Upper lobe of left lung (tissue), 6 donors: Measurements from ENCODE around the gene SBSN. TPM values are rescaled to one million over a fixed set of nuclear protein-coding genes. Genes with fewer than 3 reads are reported as not detected.

Experiments used
- ATAC-seq, 2 donors: fragments of 200-7000 bp; cut with Tn5 transposase; one replicate each; pipeline ENCODE4 v1.9.1; 2022; ENCODE audit warnings: mild to moderate bottlenecking in 2 of 2, moderate library complexity in 2 of 2; ENCODE audit not compliant: low FRiP score in 2 of 2
- DNase-seq, 2 donors: peaks; one replicate each; pipeline ENCODE4 v3.0.0-alpha.2; 2019 to 2020
- H3K27ac ChIP-seq, 4 donors: fragments of 200-600 bp; sonication (generic); one replicate each; pipeline ENCODE4 v1.5.1; 2016 to 2019
- H3K27me3 ChIP-seq, 4 donors: fragments of 200-600 bp; sonication (generic); one replicate each; pipeline ENCODE4 v1.5.1; 2017 to 2019
- H3K36me3 ChIP-seq, 4 donors: fragments of 200-600 bp; sonication (generic); one replicate each; pipeline ENCODE4 v1.5.1; 2016 to 2019
- H3K4me1 ChIP-seq, 4 donors: fragments of 200-600 bp; sonication (generic); one replicate each; pipeline ENCODE4 v1.5.1; 2018 to 2019
- H3K4me3 ChIP-seq, 4 donors: fragments of 200-600 bp; sonication (generic); one replicate each; pipeline ENCODE4 v1.5.1; 2017 to 2019; ENCODE audit warnings: mild to moderate bottlenecking in 2 of 4, moderate library complexity in 1 of 4
- H3K9me3 ChIP-seq, 4 donors: fragments of 200-600 bp; sonication (generic); one replicate each; pipeline ENCODE4 v1.5.1; 2018 to 2019
- EP300 ChIP-seq, 4 donors: sonication (generic); formaldehyde crosslinking; IDR thresholded peaks; one replicate each; pipeline ENCODE4 v1.5.1; 2017; ENCODE audit warnings: antibody characterized with exemption in 4 of 4, control low read depth in 2 of 4
- POLR2A ChIP-seq, 4 donors: fragments of 450-650 bp; IDR thresholded peaks; one replicate each; pipeline ENCODE4 v1.5.1; 2016 to 2017; ENCODE audit warnings: antibody characterized with exemption in 4 of 4, mild to moderate bottlenecking in 2 of 4
- POLR2AphosphoS5 ChIP-seq, 2 donors: sonication (generic); formaldehyde crosslinking; IDR thresholded peaks; one replicate each; pipeline ENCODE4 v1.5.1; 2017; ENCODE audit warnings: antibody characterized with exemption in 2 of 2
- WGBS, 2 donors: methylation state at CpG; one replicate each; pipeline ENCODE4 v1.1.5; 2017 to 2018; 5-methylcytosine and 5-hydroxymethylcytosine counted together
- total RNA-seq, 6 donors: library from RNA; depleted of rRNA in 4 of 6; stranded (reverse); fragments of >200 nt in 4 of 6; gene quantifications; one replicate each; pipeline versions ENCODE4 v1.1.0 to v1.2.1, GENCODE V29; 2016 to 2021
- TF ChIP-seq, protein P1 (sequence below), 6 experiments: fragments of 450-650 bp in 4 of 6; fragments of 200-600 bp in 2 of 6; sonication (generic) in 2 of 6; IDR thresholded peaks; one replicate each; pipeline ENCODE4 v1.5.1; 2016 to 2019; ENCODE audit warnings: antibody characterized with exemption in 6 of 6
- donor health status: DM: no; HTN: no; CAD: no; lungs with moderate emphysema.
- donor health status: DM: no; HTN: yes; CAD: no; lungs with severe emphysema.

Gene SBSN
- total RNA-seq, 6 donors from 2014 or later: not detected

GRCh38 chr19:35557539-35558399, 29.7 kb upstream of the SBSN start:
- peak; percentile 55 to 93 for DNase-seq
- Histone ChIP-seq H3K4me1 (peaks cover 5 to 14% (median 12%) of the 10 kb centered on the region in 4 donors), H3K9me3 (no peaks in the 10 kb centered on the region), H3K36me3 (no peaks in the 10 kb centered on the region), H3K27ac (no peak overlapping the region), H3K27me3 (peaks cover 0 to 18% (median 7%) of the 10 kb centered on the region in 4 donors), H3K4me3 (peak overlapping the region in 3 of 4 donors; percentile 40 to 53 (median 45))
- peak in 1 of 2 donors; percentile 64 for ATAC-seq
- WGBS, 2 donors: 6 to 7% methylated on average over 33 to 45 of the region's 60 CpGs
- TF ChIP-seq POLR2A (IDR thresholded peaks at IDR 0.05) (no peak), POLR2AphosphoS5 (IDR thresholded peaks at IDR 0.05) (no peak), EP300 (IDR thresholded peaks at IDR 0.05) (no peak)
- TF ChIP-seq, protein P1, sequence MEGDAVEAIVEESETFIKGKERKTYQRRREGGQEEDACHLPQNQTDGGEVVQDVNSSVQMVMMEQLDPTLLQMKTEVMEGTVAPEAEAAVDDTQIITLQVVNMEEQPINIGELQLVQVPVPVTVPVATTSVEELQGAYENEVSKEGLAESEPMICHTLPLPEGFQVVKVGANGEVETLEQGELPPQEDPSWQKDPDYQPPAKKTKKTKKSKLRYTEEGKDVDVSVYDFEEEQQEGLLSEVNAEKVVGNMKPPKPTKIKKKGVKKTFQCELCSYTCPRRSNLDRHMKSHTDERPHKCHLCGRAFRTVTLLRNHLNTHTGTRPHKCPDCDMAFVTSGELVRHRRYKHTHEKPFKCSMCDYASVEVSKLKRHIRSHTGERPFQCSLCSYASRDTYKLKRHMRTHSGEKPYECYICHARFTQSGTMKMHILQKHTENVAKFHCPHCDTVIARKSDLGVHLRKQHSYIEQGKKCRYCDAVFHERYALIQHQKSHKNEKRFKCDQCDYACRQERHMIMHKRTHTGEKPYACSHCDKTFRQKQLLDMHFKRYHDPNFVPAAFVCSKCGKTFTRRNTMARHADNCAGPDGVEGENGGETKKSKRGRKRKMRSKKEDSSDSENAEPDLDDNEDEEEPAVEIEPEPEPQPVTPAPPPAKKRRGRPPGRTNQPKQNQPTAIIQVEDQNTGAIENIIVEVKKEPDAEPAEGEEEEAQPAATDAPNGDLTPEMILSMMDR (IDR thresholded peaks at IDR 0.05): no peak

DNA sequence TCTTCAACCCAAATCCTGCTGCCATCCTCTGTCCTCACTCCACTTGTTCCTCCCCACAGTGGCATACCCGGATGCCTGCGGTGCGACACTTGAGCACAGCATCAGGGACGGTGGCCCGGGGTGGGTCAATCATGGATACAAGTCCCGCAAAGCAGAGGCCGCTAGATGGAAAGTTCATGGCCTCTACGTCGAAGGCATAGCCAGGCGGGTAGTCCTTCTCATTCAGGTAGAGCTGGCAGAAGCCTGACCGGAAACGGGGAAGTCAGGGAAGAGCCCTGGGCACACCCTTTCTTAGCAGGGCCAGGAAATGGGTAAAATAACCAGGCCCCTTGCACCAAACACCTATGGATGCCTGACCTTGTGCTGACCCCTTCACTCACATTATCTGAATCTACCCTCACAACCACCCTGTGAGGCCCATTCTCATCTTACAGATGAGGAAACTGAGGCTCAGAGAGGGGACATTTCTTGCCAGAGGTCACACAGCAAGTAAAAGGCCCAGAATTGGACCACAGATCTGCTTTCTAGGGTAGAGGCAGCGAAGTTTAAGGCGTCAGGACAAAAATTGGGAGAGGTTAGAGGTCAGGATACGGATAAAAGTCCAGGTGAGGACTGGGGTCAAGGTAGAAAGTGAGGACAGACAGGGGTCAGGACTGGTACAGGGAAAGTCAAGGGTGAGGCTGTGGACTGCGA, 28.9 kb upstream of the SBSN start:
- H3K27me3 ChIP-seq: peaks cover 0 to 18% (median 7%) of the 10 kb centered on the region in 4 donors
- no peak for ATAC-seq
- no peaks in the 10 kb centered on the region for H3K36me3 ChIP-seq
- no peak for TF ChIP-seq POLR2A (IDR thresholded peaks at IDR 0.05)
- no peak for TF ChIP-seq EP300 (IDR thresholded peaks at IDR 0.05)
- no peak for TF ChIP-seq POLR2AphosphoS5 (IDR thresholded peaks at IDR 0.05)
- TF ChIP-seq, protein P1 (IDR thresholded peaks at IDR 0.05): no peak
- 83 to 84% methylated on average over 16 of the region's 16 CpGs for WGBS, 2 donors
- no peaks in the 10 kb centered on the region for H3K9me3 ChIP-seq
- peaks cover 5 to 14% (median 12%) of the 10 kb centered on the region in 4 donors for H3K4me1 ChIP-seq
- H3K27ac ChIP-seq: no peak overlapping the region
- DNase-seq: no peak
- no peak overlapping the region for H3K4me3 ChIP-seq

- Histone ChIP-seq H3K27ac (no peak overlapping the region), H3K4me1 (peaks cover 5 to 14% (median 12%) of the 10 kb centered on the region in 4 donors), H3K4me3 (no peak overlapping the region), H3K9me3 (no peaks in the 10 kb centered on the region), H3K36me3 (no peaks in the 10 kb centered on the region), H3K27me3 (peaks cover 0 to 18% (median 7%) of the 10 kb centered on the region in 4 donors)
- no peak for DNase-seq
- ATAC-seq: no peak
- TF ChIP-seq, protein P1 (IDR thresholded peaks at IDR 0.05): no peak
- TF ChIP-seq EP300 (IDR thresholded peaks at IDR 0.05): no peak
- TF ChIP-seq POLR2AphosphoS5 (IDR thresholded peaks at IDR 0.05): no peak
- no peak for TF ChIP-seq POLR2A (IDR thresholded peaks at IDR 0.05)
- 83 to 90% methylated on average over 9 of the region's 9 CpGs for WGBS, 2 donors
Observed at GRCh38 chr19:35556025-35556590, 28.0 kb upstream of the SBSN start.

DNA sequence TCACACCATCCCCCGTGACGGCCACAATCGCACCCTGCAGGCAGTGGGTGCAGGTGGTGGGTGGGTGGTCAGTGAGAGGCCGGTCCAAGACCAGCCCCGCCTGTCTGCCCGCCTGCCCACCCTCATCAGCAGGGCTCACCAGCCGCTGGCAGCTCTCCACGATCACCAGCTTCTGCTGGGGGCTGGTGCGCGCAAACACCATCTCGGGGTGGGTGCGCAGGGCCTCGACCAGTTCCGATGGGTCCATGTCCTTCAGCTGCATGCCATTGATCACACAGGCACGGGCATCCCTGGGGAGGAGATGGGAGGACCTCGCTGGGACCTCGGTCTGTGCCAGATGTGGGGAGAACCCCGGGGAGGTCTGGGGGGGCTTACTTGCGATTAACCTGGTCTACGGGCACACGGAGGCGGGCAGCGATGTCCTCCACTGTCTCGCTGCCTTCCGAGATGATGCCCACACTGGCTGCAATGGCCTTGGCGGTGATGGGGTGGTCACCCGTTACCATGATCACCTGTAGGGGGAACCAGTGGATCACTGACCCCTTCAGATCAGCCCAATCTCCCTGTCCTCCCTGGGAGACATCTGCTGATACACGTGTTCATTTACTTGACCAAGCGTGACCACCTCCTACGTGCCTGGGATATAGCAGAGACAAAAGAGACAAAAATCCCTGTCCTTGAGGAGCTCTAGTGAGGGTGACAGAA, 27.3 kb upstream of the SBSN start:
- no peak for ATAC-seq
- no peaks in the 10 kb centered on the region for H3K9me3 ChIP-seq
- DNase-seq: no peak
- peaks cover 5 to 14% (median 12%) of the 10 kb centered on the region in 4 donors for H3K4me1 ChIP-seq
- peaks cover 0 to 15% (median 7%) of the 10 kb centered on the region in 4 donors for H3K27me3 ChIP-seq
- TF ChIP-seq EP300 (IDR thresholded peaks at IDR 0.05): no peak
- TF ChIP-seq, protein P1 (IDR thresholded peaks at IDR 0.05): no peak
- TF ChIP-seq POLR2AphosphoS5 (IDR thresholded peaks at IDR 0.05): no peak
- TF ChIP-seq POLR2A (IDR thresholded peaks at IDR 0.05): no peak
- peaks cover 0 to 5% (median 0%) of the 10 kb centered on the region in 4 donors for H3K36me3 ChIP-seq
- no peak overlapping the region for H3K4me3 ChIP-seq
- no peak overlapping the region for H3K27ac ChIP-seq
- WGBS, 2 donors: 44 to 79% methylated on average over 5 to 30 of the region's 30 CpGs
